GM12874 (cell line): Measurements from ENCODE around the gene ANKLE1.
A peak's percentile ranks its signal among the peaks of the same experiment; 100 is the strongest.

ENCODE experiments used
- CTCF ChIP-seq: IDR thresholded peaks from 2 replicates; pipeline ENCODE4 v1.5.1; 2011; ENCODE audit warnings: low read depth, mild to moderate bottlenecking, control low read depth, low read length, moderate library complexity; ENCODE audit not compliant: insufficient read depth

The ANKLE1 gene

DNA sequence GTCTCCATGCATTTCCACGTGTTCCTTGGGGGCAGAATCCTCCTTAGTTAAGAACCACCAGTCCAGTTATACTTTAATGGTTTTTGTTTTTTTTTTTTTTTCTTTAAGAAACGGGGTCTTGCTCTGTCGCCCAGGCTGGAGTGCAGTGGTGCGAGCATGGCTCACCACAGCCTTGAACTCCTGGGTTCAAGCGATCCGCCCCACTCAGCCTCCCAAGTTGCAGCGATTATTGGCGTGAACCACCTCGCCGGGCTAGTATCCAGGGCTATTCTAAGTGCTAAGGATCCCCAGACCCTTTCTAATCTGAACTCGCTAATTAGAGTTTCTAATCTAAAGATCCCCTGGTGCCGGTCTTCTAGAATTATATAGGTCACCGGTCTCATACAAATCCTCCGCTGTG lies 11.9 kb downstream of the ANKLE1 start:
- TF ChIP-seq CTCF, result no peak

- TF ChIP-seq CTCF, result no peak
Measured at GRCh38 chr19:17294051-17294891, 12.6 kb downstream of the ANKLE1 start.

- no peak for TF ChIP-seq CTCF
Measured at GRCh38 chr19:17296273-17296672, 14.6 kb downstream of the ANKLE1 start.

DNA sequence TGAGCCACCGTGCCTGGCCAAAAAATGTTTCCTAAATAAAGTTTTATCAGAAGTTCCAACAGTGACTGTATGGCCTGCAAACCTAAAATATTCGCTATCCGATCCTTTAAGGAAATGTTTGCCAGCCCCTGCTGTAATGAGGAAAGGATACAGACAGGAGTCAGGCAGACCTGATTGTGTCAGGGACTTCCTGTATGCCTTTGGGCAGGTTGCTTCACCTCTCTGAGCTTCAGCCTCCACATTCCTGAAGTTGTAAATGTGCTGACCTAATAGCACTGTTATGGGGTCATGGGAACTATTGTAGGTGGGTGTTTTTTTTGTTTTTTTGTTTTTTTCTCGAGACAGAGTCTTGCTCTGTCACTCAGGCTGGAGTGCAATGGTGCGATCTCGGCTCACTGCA lies 15.3 kb downstream of the ANKLE1 start:
- TF ChIP-seq CTCF, result no peak

GRCh38 chr19:17300992-17301619 lies 19.4 kb downstream of the ANKLE1 start:
- TF ChIP-seq CTCF, result no peak

GRCh38 chr19:17302391-17303166 lies 20.9 kb downstream of the ANKLE1 start:
- TF ChIP-seq CTCF, result no peak

DNA sequence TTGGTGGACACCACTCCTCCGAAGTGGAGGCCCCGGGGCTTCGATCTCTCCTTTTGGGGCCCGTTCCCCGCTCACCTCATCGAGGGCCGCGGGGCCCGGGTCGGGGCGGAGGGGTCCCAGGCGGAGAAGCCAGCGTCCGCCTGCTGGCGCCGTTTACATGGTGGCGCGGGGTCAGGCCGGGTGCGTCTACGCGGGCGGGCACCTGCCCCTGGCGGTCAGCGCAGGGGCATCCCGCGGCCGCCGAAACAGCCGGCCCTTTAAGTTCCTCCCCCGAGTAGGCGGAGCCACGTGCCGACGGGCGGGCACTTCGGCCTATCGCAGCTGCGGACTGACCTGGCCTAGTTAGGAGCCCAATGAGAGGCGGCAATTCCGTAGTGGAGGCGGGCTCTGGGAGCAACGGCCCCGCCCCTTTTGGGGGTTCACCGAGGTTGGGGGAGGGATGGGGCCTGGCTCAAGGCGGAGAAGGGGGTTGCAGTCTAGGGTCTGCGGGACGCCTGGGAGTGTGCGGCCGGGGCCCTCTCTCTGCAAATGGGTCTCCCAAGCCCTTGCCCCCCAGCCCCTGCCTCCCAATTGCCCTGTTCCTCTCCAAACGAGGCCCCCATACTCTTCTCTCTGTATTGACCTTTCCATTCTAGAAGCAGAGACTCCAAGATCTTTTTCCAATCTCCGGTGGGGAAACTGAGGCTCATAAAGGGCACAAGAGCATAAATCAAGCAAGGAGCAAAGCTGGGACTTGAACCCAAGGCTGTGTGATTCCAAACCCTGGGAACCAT lies 21.7 kb downstream of the ANKLE1 start, which contains the start of gene ABHD8:
TSS of gene ABHD8 (minus strand) at position 259 of the 773 bp plus-strand sequence. CDS start 1,809 bp downstream, outside the sequence.
- peak; percentile 57 for TF ChIP-seq CTCF
